Loucy (cell line): ENCODE measurements around the gene NFATC1.

Source experiments
- H2AFZ ChIP-seq: fragments of 200-600 bp; sonication (generic); 2 replicates; pipeline ENCODE4 v1.6.0; 2016; ENCODE audit warnings: antibody characterized with exemption, mild to moderate bottlenecking, low read length, moderate library complexity
- H3F3A ChIP-seq: fragments of 200-600 bp; 2 replicates; pipeline ENCODE4 v1.6.0; 2016; ENCODE audit warnings: antibody characterized with exemption, low read depth, mild to moderate bottlenecking
- H3K27me3 ChIP-seq: fragments of 200-600 bp; sonication (generic); 2 replicates; pipeline ENCODE4 v1.6.1; 2014; ENCODE audit warnings: low read length, mild to moderate bottlenecking; ENCODE audit not compliant: insufficient read depth, poor library complexity, severe bottlenecking
- H3K36me3 ChIP-seq: fragments of 200-600 bp; sonication (generic); 2 replicates; pipeline ENCODE4 v1.6.1; 2016; ENCODE audit warnings: low read length; ENCODE audit not compliant: insufficient read depth
- H3K4me1 ChIP-seq: fragments of 200-600 bp; sonication (generic); 2 replicates; pipeline ENCODE4 v1.5.1; 2014; ENCODE audit warnings: low read length, mild to moderate bottlenecking; ENCODE audit not compliant: insufficient read depth, poor library complexity, severe bottlenecking
- H3K4me2 ChIP-seq: fragments of 200-600 bp; sonication (generic); 2 replicates; pipeline ENCODE4 v1.6.0; 2014; ENCODE audit warnings: antibody characterized with exemption, low read length, low read depth, mild to moderate bottlenecking; ENCODE audit not compliant: poor library complexity, severe bottlenecking
- H3K4me3 ChIP-seq: fragments of 200-600 bp; sonication (generic); 2 replicates; pipeline ENCODE4 v1.5.1; 2014; ENCODE audit warnings: low read length, mild to moderate bottlenecking, mixed read lengths; ENCODE audit not compliant: poor library complexity, severe bottlenecking
- H3K79me2 ChIP-seq: fragments of 200-600 bp; sonication (generic); 2 replicates; pipeline ENCODE4 v1.6.1; 2014; ENCODE audit warnings: low read length; ENCODE audit not compliant: insufficient read depth
- H3K9ac ChIP-seq: fragments of 200-600 bp; sonication (generic); 2 replicates; pipeline ENCODE4 v1.6.0; 2014; ENCODE audit warnings: mild to moderate bottlenecking, low read depth, low read length, moderate library complexity; ENCODE audit not compliant: poor library complexity, severe bottlenecking
- H3K9me2 ChIP-seq: fragments of 200-600 bp; sonication (generic); replicated peaks from 2 replicates; pipeline ENCODE4 v1.6.1; 2016; ENCODE audit warnings: low read depth, low read length, mixed read lengths
- H3K9me3 ChIP-seq: fragments of 200-600 bp; sonication (generic); 2 replicates; pipeline ENCODE4 v1.6.1; 2014; ENCODE audit warnings: mild to moderate bottlenecking, antibody characterized with exemption, low read length, low read depth; ENCODE audit not compliant: insufficient read depth
- H4K20me1 ChIP-seq: fragments of 200-600 bp; sonication (generic); 2 replicates; pipeline ENCODE4 v1.6.0; 2014; ENCODE audit warnings: antibody characterized with exemption, low read length, mild to moderate bottlenecking; ENCODE audit not compliant: insufficient read depth, poor library complexity, severe bottlenecking
- CTCF ChIP-seq: fragments of 200-600 bp; sonication (generic); conservative IDR thresholded peaks from 2 replicates; pipeline ENCODE4 v1.5.1; 2014; ENCODE audit warnings: mild to moderate bottlenecking, antibody characterized with exemption, low read length
- EZH2phosphoT487 ChIP-seq: fragments of 200-600 bp; IDR thresholded peaks from 2 replicates; pipeline ENCODE4 v1.6.1; 2018; ENCODE audit warnings: antibody characterized with exemption, mild to moderate bottlenecking, moderate library complexity, borderline replicate concordance

Gene NFATC1

DNA sequence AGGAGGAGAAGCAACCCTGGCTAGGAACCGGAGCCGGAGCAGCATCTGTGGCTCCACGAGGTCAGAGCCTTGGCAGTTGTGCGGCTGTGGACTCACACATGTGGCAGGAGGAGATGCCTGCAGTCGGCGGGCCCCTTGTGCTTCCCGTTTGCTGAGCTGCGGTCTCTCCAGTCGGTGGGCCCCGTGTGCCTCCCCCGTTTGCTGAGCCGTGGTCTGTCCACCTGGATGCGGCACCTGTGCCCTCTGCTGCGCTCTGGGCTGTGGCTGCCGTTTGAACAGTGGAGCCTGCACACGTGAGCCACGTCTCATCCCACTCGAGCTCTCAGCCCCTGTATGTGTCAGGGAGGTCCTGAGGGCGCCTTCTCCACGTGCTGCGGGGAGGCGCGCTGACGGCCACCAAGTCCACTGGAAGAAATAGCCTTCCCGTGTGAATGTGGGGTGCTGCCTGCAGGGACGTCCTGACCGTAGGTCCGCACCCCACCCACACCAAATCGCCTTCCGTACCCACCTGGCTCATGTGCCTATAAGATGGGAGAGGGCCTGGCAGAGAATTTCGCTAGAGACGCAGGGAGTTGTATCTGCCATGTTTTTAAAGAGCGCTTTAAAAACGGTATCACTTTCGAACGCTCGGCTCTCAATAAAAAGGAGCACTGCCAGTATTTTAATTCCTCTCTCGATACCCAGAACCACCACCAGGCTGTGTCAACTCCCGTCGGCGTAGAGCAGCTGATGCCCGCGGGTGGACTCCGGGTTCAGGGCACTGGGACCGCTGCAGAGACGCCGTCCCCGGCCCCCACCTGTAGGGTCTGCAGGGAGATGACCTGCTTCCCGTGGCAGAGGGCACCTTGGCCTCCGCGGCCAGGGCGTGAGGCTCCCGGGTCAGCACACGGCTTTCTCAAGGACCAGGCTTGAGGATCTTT, 117.0 kb downstream of the NFATC1 start:
- H3K4me1 ChIP-seq = peaks cover 6% of the 10 kb centered on the region
- no peaks in the 10 kb centered on the region for H3K9me3 ChIP-seq
- no peak overlapping the region for H3K9ac ChIP-seq
- H4K20me1 ChIP-seq = no peaks in the 10 kb centered on the region
- no peak overlapping the region for H2AFZ ChIP-seq
- H3K9me2 ChIP-seq = no peaks in the 10 kb centered on the region
- no peak overlapping the region for H3K4me3 ChIP-seq
- no peaks in the 10 kb centered on the region for H3K27me3 ChIP-seq
- H3K79me2 ChIP-seq = no peaks in the 10 kb centered on the region
- H3K36me3 ChIP-seq = no peaks in the 10 kb centered on the region
- no peak overlapping the region for H3K4me2 ChIP-seq
- TF ChIP-seq CTCF (no peak), EZH2phosphoT487 (no peak)
- H3F3A ChIP-seq = no peaks in the 10 kb centered on the region

- no peaks in the 10 kb centered on the region for H4K20me1 ChIP-seq
- H3K9ac ChIP-seq = no peak overlapping the region
- no peak overlapping the region for H3K4me2 ChIP-seq
- no peaks in the 10 kb centered on the region for H3K36me3 ChIP-seq
- no peak for TF ChIP-seq CTCF
- no peaks in the 10 kb centered on the region for H3K9me3 ChIP-seq
- H2AFZ ChIP-seq = no peak overlapping the region
- peaks cover 12% of the 10 kb centered on the region for H3K4me1 ChIP-seq
- no peaks in the 10 kb centered on the region for H3K9me2 ChIP-seq
- H3K79me2 ChIP-seq = no peaks in the 10 kb centered on the region
- no peaks in the 10 kb centered on the region for H3K27me3 ChIP-seq
- no peaks in the 10 kb centered on the region for H3F3A ChIP-seq
- no peak overlapping the region for H3K4me3 ChIP-seq
These were observed 117.8 kb downstream of the NFATC1 start for GRCh38 chr18:79513381-79514081.

GRCh38 chr18:79515331-79515730, 119.6 kb downstream of the NFATC1 start:
- Histone ChIP-seq H3K4me1 (peaks cover 16% of the 10 kb centered on the region), H3K4me3 (no peak overlapping the region), H3K36me3 (no peaks in the 10 kb centered on the region), H3K79me2 (no peaks in the 10 kb centered on the region), H3K9me3 (no peaks in the 10 kb centered on the region), H3F3A (no peaks in the 10 kb centered on the region), H3K4me2 (no peak overlapping the region), H3K9me2 (no peaks in the 10 kb centered on the region), H2AFZ (no peak overlapping the region), H3K27me3 (no peaks in the 10 kb centered on the region), H4K20me1 (no peaks in the 10 kb centered on the region), H3K9ac (no peak overlapping the region)
- no peak for TF ChIP-seq CTCF
- no peak for TF ChIP-seq EZH2phosphoT487
